Measurements from ENCODE around the gene PLCB1.
"Not testable (repeated sequence)": the region's sequence is repeated elsewhere in the genome, so short reads cannot be mapped to it uniquely, and the experiment has no call there.

PLCB1 gene

GRCh38 chr20:8156235-8157079 is 24.4 kb downstream of the PLCB1 start:
- DNase-seq: no peak

GRCh38 chr20:8159217-8159616 is 27.2 kb downstream of the PLCB1 start:
- DNase-seq: not testable (repeated sequence)

- DNase-seq: no peak
Measured at GRCh38 chr20:8161264-8162071, 29.4 kb downstream of the PLCB1 start.

DNA sequence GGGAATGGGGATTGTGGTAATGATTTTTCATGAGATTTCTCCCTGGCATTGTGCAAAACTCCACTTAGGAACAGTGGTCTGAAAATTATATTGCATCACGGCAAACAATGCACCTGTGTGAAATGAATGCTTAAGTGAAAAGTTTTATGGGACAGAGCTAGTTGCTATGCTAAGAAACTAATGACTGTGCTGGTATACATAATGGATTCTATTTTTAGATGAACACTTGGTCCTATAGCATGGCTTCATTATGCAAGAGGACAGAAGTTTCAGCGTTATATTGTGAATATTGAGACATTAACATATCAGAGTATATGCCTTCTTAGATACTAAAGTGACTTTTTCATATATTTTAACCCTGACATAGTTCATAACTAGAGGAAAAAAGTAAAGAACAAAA is 30.5 kb downstream of the PLCB1 start:
- no peak for DNase-seq

DNA sequence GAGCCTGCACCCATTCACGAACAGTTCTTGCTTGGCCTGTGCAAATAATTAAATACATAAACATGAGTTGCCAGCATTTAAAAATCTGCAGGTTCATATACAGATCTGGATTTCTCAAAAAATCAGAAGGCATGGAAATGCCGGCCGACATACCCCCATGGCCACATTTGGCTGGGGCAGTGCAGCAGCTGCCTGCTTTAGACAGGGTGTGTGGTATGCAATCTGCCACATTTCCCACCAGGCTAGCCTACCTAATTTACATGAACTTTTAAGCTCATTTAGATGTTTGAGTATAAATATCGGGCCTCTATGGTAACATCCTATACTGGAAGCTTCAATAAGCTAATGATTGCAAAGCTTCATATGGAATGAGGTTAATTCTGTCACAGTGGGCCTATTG is 31.5 kb downstream of the PLCB1 start:
- no peak for DNase-seq

DNA sequence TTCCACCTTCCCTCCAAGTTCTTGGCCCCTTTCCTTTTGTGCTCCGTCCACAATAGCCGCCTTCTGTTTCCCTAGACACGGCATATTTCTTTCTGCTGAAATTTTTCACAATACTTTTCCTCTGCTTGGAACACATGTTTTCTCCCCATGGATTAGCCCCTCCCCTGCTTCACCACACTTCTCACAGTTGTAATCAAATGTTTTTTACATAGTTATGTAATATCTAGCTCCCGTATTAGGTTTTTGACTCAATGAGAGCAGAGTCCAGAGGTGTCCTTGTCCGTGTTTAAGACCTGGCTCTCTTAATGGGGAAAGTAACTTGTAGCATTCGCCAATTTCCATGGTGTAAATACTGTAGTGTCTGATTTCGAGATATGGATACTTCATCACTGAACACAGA is 34.7 kb downstream of the PLCB1 start:
- DNase-seq: no peak

- no peak for DNase-seq
Measured at GRCh38 chr20:8168785-8169288, 36.8 kb downstream of the PLCB1 start.

GRCh38 chr20:8170921-8171320 is 38.9 kb downstream of the PLCB1 start:
- DNase-seq: no peak

DNA sequence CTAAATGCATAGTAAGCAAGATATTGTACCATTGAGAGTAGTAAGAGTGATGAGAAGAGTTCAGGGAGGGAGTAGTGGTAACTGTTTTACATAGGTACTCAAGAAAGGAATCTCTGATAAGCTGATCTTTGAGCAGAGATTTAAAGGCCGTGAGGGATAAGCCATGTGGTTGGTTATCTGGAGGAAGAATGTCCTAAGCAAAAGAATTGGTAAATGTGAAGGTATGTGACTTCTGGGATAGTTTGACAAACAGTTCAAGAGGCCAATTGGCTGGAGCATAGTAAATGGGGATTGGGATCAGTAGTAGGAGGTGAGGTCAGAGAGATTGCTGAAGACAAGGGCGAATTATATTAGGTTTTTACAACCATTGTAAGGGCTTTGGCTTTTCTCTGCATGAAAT is 40.1 kb downstream of the PLCB1 start:
- no peak for DNase-seq

DNA sequence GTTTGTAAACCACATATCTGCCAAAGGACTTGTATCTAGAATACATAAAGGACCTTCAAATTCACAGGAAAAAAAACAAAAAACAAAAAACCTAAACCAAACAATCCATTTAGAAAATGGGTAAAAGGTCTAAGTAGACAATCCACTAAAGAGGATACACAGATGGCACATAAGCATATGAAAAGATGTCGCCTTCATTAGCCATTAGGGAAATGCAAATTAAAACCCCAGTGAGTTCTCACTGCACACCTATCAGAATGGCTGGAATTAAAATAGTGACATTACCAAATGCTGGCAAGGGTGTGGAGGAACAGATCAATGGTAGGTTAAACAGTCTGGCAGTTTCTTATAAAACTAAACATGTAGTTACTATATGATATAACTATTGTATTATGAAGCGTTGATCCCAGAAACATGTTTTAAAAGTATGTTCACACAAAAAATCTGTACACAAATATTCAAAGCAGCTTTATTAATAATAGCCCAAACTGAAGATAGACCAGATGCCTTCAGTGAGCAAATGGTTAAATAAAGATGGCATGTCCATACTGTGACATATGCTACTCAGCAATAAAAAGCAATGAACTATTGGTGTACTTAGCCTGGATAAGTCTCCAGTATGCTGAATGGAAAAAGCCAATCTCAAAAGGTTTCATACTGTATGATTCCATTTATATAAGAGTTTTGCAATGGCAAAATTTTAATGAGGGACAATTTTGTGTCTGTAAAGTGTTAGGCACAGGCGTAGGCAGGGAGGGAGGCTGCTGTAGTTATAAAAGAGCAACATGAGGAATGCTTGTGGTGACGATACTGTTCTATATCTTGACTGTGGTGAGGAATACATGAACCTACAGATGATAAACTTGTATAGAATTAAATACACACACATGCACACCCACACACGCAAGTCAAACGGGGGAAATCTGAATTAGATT is 43.9 kb downstream of the PLCB1 start:
- DNase-seq: no peak

- DNase-seq: no peak
Measured at GRCh38 chr20:8183526-8183925, 51.5 kb downstream of the PLCB1 start.

DNA sequence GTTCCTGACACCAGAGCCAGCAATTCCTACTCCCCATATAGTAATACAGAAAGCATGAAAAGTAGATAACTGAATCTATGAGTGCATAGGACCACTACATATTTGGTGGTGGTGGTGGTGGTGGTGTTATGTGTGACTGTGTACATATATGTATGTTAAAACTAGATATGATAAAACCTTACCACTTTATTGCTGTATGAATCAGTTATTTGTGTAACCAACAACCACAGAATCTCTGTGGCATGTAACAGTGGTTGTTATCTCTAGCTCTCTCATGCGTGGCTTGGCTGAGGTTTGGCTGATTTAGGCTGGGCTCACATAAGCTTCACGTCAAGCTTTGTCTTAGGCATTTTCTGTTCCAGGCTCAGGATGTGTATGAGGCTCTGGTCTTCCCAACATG is 55.7 kb downstream of the PLCB1 start:
- no peak for DNase-seq

DNA sequence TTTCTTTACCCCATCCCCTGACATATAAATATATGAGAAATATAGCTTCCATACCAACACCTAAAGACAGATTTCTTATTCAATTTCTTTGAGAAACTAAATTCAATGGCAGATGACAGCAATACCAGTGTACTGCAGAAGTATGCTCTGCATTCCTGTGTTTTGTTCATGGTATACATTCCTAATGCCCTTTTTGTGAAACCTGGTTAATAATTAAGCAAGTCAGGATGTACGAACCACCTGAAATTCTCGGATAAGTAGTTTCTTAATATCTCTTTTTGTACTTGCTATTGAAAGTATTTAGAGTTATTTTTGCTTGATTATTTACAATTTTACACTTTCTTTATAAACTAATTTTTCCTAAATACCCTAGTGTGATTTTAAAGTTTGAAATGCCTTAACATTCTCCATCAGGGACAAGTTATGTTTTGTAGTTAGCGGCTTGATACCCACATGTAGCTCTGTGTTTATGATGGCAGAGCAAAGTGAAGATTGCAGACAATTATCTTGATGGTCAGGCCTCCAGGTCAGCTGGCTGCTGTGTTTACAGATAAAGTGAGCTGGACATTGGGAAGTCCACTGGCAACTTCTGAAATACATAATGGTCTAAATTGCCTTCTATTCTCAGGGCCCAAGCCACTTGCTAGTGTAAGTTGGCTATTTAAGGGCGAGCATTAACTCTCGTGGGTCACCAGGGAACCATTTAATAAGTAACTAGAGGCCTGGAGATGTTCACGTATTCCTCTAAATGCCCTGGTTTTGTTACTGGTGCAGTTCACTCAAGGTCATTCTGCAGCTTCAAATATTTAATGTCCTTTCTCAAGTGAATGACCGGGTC is 58.2 kb downstream of the PLCB1 start:
- no peak for DNase-seq

DNA sequence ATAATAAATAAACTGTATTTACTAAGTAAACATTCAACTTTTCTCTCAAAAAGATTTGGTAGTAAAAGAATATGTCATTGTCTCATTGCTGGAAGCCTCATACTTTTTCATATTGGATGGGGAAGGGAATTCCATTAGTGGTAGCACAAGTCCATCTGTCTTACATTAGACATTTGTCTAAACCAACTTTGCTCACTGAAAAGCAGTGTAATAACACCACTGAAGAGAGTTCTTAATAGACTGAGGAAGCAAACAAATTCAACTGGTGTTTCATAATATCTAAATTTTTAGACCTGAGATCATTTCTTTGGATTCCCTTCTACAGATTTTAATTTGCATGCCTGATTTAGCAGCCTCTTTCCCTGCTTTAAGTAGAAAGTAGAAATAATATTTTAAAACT is 62.7 kb downstream of the PLCB1 start:
- DNase-seq: no peak

GRCh38 chr20:8196096-8196495 is 64.0 kb downstream of the PLCB1 start:
- no peak for DNase-seq

- no peak for DNase-seq
Measured at GRCh38 chr20:8200220-8200619, 68.2 kb downstream of the PLCB1 start.

DNA sequence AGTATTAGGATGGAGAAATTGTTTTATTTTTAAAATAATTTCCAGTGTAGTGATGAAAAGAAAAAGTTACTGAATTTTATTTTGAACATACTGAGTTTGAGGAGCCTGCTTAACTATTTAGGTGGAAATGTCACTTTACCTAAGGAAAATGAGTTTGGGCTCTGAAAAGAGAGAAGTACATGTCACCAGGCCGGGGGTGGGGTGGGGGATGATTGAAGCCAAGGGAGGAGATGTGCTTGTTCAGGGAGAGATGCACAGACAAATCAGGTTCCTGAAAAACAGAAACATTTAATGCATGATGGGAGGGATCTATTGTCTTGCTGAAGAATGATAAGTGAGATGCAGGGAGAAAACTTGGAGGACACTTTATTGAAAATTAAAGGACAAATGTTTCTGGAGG is 71.3 kb downstream of the PLCB1 start:
- DNase-seq: no peak

DNA sequence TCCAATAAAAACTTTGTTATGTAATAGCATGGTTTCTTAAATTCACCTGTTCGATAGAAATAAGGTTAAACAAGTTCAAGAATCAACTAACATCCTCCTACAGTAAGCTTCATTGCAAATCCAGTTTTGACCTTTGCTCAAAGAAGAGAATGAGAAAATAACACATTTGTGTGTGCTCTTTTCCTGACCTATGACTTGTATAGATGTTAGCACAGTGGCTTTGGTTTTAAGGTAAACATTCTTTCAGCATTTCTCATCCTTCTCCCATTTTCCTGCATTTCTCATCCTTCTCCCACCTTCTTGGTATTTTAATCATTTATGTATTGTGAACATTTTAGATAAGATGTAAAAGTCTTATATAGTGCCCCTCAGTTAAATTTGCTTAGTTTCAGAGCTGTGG is 73.9 kb downstream of the PLCB1 start:
- DNase-seq: no peak

- no peak for DNase-seq
Measured at GRCh38 chr20:8208226-8208625, 76.2 kb downstream of the PLCB1 start.

DNA sequence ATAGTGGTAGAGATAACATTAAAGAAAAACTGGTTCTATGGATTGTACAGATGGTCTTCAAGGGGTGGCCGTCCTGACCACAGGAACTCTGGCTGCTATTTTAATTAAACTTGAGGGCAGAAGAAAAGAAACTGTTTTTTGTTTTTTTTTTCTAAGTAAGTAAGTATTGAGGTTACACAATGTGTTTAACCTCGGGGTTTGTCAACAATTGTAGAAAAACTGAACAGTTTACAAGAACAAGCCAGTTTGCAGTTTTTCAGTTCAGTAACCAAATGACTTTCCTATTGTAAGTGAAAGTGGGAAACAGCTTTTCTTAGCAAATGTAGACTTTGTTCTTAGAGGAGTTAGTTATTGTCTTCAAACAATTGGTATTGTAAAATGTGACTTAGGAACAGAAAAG is 77.0 kb downstream of the PLCB1 start:
- DNase-seq: no peak

- DNase-seq: no peak
Measured at GRCh38 chr20:8210749-8211148, 78.7 kb downstream of the PLCB1 start.

DNA sequence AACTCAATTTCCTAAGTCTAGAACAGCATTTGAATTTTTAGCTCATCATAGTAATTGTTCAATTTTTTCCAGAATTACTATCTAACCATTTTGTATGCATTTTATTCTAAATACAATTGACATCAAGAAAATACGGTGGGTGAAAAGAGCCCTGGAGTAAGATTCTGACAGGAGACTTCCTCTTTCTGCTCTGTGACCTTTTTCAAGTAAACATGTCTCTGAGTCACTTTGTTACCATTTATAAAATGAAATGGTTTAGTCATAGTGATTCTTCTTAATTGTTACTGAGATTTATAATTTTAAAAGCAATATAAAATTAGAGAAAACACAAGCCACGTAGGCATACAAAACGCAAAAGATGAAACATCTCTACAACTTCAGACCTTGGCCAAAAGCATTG is 80.2 kb downstream of the PLCB1 start:
- DNase-seq: no peak

Data from MV-4-11 (cell line).